B cell (primary cell): ENCODE measurements around the gene RBP2. TPM values are rescaled to one million over a fixed set of nuclear protein-coding genes. Genes with fewer than 3 reads are reported as not detected.

Source experiments
- ATAC-seq: fragments of 200-7000 bp; cut with Tn5 transposase; one replicate; pipeline ENCODE4 v1.10.0; 2021; ENCODE audit warnings: low read depth, mild to moderate bottlenecking, moderate number of reproducible peaks, moderate library complexity
- CTCF ChIA-PET: fragments of 350-600 bp; sonication (Branson Sonifier 250); formaldehyde crosslinking; loops from one replicate; lab custom pipeline; 2021; ENCODE audit warnings: antibody characterized with exemption, inconsistent platforms; lab: Charles Lee
- POLR2A ChIA-PET: fragments of 350-600 bp; sonication (Branson Sonifier 250); formaldehyde crosslinking; loops from one replicate; lab custom pipeline; 2021; ENCODE audit warnings: antibody characterized with exemption; lab: Charles Lee
- DNase-seq: peaks from one replicate; pipeline ENCODE4 v3.0.0; 2013
- H2AFZ ChIP-seq: 2 replicates; pipeline ENCODE4 v1.6.1; 2012; ENCODE audit warnings: mild to moderate bottlenecking, low read depth, low read length; ENCODE audit not compliant: insufficient read depth, poor library complexity, severe bottlenecking
- H3K27ac ChIP-seq, 2 donors: 1 replicate in 1 of 2; 2 replicates in 1 of 2; pipeline ENCODE4 v1.5.1; 2012 to 2013; ENCODE audit warnings: low read length in 2 of 2, mild to moderate bottlenecking in 2 of 2, moderate library complexity in 1 of 2
- H3K27me3 ChIP-seq, 4 experiments: fragments of 200-600 bp in 1 of 4; sonication (generic) in 1 of 4; replicated peaks in 1 of 4; 1 replicate in 2 of 4; 2 replicates in 2 of 4; pipeline versions ENCODE4 v1.6.1 to v1.7.0; 2013 to 2016; ENCODE audit warnings: low read length in 3 of 4, mild to moderate bottlenecking in 2 of 4, mixed read lengths in 1 of 4, moderate library complexity in 1 of 4; ENCODE audit not compliant: insufficient read depth in 4 of 4, control insufficient read depth in 3 of 4; ENCODE audit errors: control extremely low read depth in 1 of 4
- H3K36me3 ChIP-seq, 2 experiments: replicated peaks in 1 of 2; 1 replicate in 1 of 2; 2 replicates in 1 of 2; pipeline versions ENCODE4 v1.6.1 to v1.7.1; 2013; ENCODE audit warnings: low read length in 1 of 2; ENCODE audit not compliant: insufficient read depth in 2 of 2, control insufficient read depth in 1 of 2; ENCODE audit errors: control extremely low read depth in 1 of 2, extremely low read depth in 1 of 2
- H3K4me1 ChIP-seq, 2 donors: fragments of 200-600 bp in 1 of 2; sonication (generic) in 1 of 2; 1 replicate in 1 of 2; 2 replicates in 1 of 2; pipeline versions ENCODE4 v1.5.1 to v1.6.1; 2013 to 2017; ENCODE audit warnings: low read length in 2 of 2; ENCODE audit not compliant: control insufficient read depth in 2 of 2, insufficient read depth in 2 of 2
- H3K4me2 ChIP-seq: replicated peaks from 2 replicates; pipeline ENCODE3; 2012; ENCODE audit warnings: mild to moderate bottlenecking, low read depth, low read length; ENCODE audit not compliant: poor library complexity, severe bottlenecking
- H3K4me3 ChIP-seq, 5 experiments: fragments of 200-600 bp in 1 of 5; sonication (generic) in 1 of 5; 1 replicate in 3 of 5; 2 replicates in 2 of 5; pipeline versions ENCODE4 v1.5.1 to v1.7.0; 2011 to 2016; ENCODE audit warnings: low read length in 4 of 5, mild to moderate bottlenecking in 4 of 5, low read depth in 2 of 5, control low read depth in 1 of 5, moderate library complexity in 1 of 5; ENCODE audit not compliant: insufficient read depth in 1 of 5; ENCODE audit errors: control extremely low read depth in 1 of 5, extremely low read depth in 1 of 5
- H3K79me2 ChIP-seq: fragments of 200-600 bp; sonication (generic); one replicate; pipeline ENCODE4 v1.6.0; 2016; ENCODE audit warnings: low read length; ENCODE audit not compliant: control insufficient read depth, insufficient read depth
- H3K9ac ChIP-seq: fragments of 200-600 bp; sonication (generic); 2 replicates; pipeline ENCODE4 v1.6.1; 2017; ENCODE audit warnings: mild to moderate bottlenecking, low read length, moderate library complexity
- H3K9me3 ChIP-seq, 3 donors: one replicate each; pipeline versions ENCODE4 v1.6.1 to v1.7.1; 2013; ENCODE audit warnings: low read length in 2 of 3; ENCODE audit not compliant: control insufficient read depth in 2 of 3, insufficient read depth in 1 of 3; ENCODE audit errors: control extremely low read depth in 1 of 3
- H4K20me1 ChIP-seq: 2 replicates; pipeline ENCODE4 v1.6.0; 2012; ENCODE audit warnings: mild to moderate bottlenecking, low read length; ENCODE audit not compliant: insufficient read depth, control insufficient read depth, poor library complexity, severe bottlenecking
- H3K27ac Mint-ChIP-seq: one replicate; pipeline ENCODE4 v1.8.0; 2021; ENCODE audit warnings: mixed read lengths
- H3K27me3 Mint-ChIP-seq: one replicate; pipeline ENCODE4 v1.8.0; 2021; ENCODE audit warnings: mixed read lengths
- H3K4me1 Mint-ChIP-seq: one replicate; pipeline ENCODE4 v1.8.0; 2021; ENCODE audit warnings: mixed read lengths
- H3K4me3 Mint-ChIP-seq: one replicate; pipeline ENCODE4 v1.8.0; 2021; ENCODE audit warnings: mixed read lengths
- H3K9me3 Mint-ChIP-seq: one replicate; pipeline ENCODE4 v1.8.0; 2022; ENCODE audit warnings: mixed read lengths; ENCODE audit not compliant: insufficient read depth
- CTCF ChIP-seq: fragments of 200-600 bp; IDR thresholded peaks from one replicate; pipeline ENCODE4 v1.8.0; 2022; ENCODE audit warnings: antibody characterized with exemption, mild to moderate bottlenecking
- EZH2 ChIP-seq: IDR thresholded peaks from 2 replicates; pipeline ENCODE4 v1.6.1; 2012; ENCODE audit warnings: borderline replicate concordance, low read depth, mild to moderate bottlenecking, moderate library complexity, low read length; ENCODE audit not compliant: insufficient read depth, poor library complexity, severe bottlenecking
- WGBS: methylation state at CpG from one replicate; pipeline ENCODE4 v1.1.5; 2013; ENCODE audit warnings: missing lambda C conversion rate; ENCODE audit not compliant: insufficient coverage; 5-methylcytosine and 5-hydroxymethylcytosine counted together
- intact Hi-C: fragments of 100-400 bp; cut with micrococcal nuclease; formaldehyde crosslinking; loops from one replicate; pipeline ENCODE4 v1.10.0; 2022
- polyA plus RNA-seq: library from polyadenylated mRNA; depleted of rRNA; stranded (reverse); fragments of >200 nt; gene quantifications from 2 replicates; pipeline ENCODE4 v1.2.3, GENCODE V29; 2012
- total RNA-seq, 2 donors: library from RNA; stranded (reverse); fragments of 120-200 nt in 1 of 2; gene quantifications; 1 replicate in 1 of 2; 2 replicates in 1 of 2; pipeline versions ENCODE4 v1.2.3 to v1.2.4, GENCODE V29; 2013 to 2022

The RBP2 gene
- total and polyA plus RNA-seq, 2 donors (not counting 1 experiment from before 2014, with no cell fraction given): not detected

GRCh38 chr3:139522421-139522820 is 46.1 kb upstream of the RBP2 start:
- ChIA-PET CTCF (no interaction called here), POLR2A (no interaction called here)
- intact Hi-C loops: no loop called here
- H4K20me1 ChIP-seq: no peaks in the 10 kb centered on the region
- peaks cover 5% of the 10 kb centered on the region for H3K27me3 Mint-ChIP-seq
- DNase-seq (no peak), ATAC-seq (no peak)
- no peak overlapping the region for H3K9ac ChIP-seq
- no peaks in the 10 kb centered on the region for H3K79me2 ChIP-seq
- H3K9me3 Mint-ChIP-seq: no peaks in the 10 kb centered on the region
- peaks cover 0 to 3% (median 0%) of the 10 kb centered on the region in 4 experiments for H3K27me3 ChIP-seq
- no peak overlapping the region for H3K4me3 Mint-ChIP-seq
- H3K36me3 ChIP-seq: no peaks in the 10 kb centered on the region
- TF ChIP-seq CTCF (no peak), EZH2 (no peak)
- H3K27ac Mint-ChIP-seq: no peak overlapping the region
- 44% methylated on average over 2 of the region's 2 CpGs for WGBS
- H3K4me2 ChIP-seq: no peak overlapping the region
- H2AFZ ChIP-seq: no peak overlapping the region
- no peaks in the 10 kb centered on the region for H3K9me3 ChIP-seq
- H3K4me1 Mint-ChIP-seq: no peaks in the 10 kb centered on the region
- no peak overlapping the region for H3K4me3 ChIP-seq
- H3K4me1 ChIP-seq: no peaks in the 10 kb centered on the region
- H3K27ac ChIP-seq: no peak overlapping the region

- Histone ChIP-seq H3K9me3 (no peaks in the 10 kb centered on the region), H3K79me2 (no peaks in the 10 kb centered on the region), H3K4me2 (no peak overlapping the region), H3K4me1 (no peaks in the 10 kb centered on the region), H2AFZ (no peak overlapping the region), H3K9ac (no peak overlapping the region), H3K36me3 (no peaks in the 10 kb centered on the region), H3K4me3 (no peak overlapping the region), H3K27ac (no peak overlapping the region), H4K20me1 (no peaks in the 10 kb centered on the region), H3K27me3 (peaks cover 0 to 3% (median 0%) of the 10 kb centered on the region in 4 experiments)
- H3K27ac Mint-ChIP-seq: no peak overlapping the region
- ATAC-seq: no peak
- TF ChIP-seq CTCF (no peak), EZH2 (no peak)
- no peak for DNase-seq
- intact Hi-C loops: no loop called here
- H3K9me3 Mint-ChIP-seq: no peaks in the 10 kb centered on the region
- H3K27me3 Mint-ChIP-seq: peaks cover 5% of the 10 kb centered on the region
- CTCF ChIA-PET: no interaction called here
- H3K4me1 Mint-ChIP-seq: no peaks in the 10 kb centered on the region
- no CpG with 5 or more reads among the region's 1 CpG for WGBS
- no peak overlapping the region for H3K4me3 Mint-ChIP-seq
- POLR2A ChIA-PET: no interaction called here
These were observed 45.5 kb upstream of the RBP2 start for GRCh38 chr3:139521816-139522215.
